Measurements from ENCODE around the gene PPP1R14C.

The PPP1R14C gene

DNA sequence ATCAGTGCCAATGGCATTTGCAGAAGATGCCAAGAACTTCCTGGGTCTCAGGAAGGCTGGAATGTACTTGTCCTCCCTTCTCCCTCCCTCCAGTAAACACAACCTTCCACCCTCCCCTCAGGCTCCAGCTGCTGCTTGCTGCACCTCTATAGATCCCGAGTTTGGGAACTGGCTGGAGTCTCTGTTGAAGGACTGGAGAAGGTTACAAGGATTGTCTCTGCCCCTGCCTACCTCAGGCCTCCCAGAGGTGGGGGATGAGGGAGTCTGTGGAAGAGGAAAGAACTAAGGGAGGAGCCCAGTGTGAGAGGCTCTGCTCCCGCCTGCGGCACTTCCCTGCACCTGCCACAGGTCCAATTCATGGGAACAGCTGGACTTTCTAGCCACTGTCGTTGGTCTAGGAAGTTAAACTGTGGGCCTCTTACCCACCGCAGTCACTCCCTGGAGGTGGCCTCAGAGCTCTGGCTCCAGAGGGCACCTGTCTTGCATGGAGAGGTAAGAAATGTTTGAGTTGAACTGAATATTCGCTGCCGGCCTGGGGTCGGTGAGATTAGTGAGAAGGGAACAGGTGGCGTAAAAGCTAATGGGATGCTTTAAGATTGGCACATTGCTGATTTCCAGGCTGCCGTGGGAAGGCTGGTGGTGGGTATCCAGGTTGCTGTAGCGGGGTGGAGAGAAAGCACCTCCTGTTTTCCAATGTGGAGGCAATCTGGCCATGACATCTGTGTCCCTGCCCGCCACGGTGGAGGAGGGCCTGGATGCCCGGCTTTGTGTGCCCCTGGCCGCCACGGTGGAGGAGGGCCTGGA, 54.3 kb downstream of the PPP1R14C start:
- no peak for DNase-seq

DNA sequence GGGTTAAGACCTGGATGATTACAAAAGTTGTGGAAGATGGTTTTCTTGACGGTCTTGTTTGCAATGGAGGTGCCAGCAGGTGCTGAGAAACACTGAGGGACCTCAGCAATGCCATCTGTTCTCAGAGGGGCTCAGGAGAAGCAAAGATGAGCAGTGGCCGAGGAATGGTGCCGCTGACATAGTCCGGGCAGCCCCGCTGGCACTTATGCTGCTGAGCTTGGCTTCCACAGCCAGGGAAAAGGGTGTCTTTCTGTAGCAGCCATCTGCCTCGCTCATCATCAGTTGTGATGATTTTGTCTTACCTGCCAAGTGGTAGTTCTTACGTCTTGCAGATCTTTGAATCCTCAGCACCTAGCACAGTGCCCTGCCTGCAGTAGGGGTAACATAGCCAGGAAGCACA, 55.7 kb downstream of the PPP1R14C start:
- no peak for DNase-seq

DNA sequence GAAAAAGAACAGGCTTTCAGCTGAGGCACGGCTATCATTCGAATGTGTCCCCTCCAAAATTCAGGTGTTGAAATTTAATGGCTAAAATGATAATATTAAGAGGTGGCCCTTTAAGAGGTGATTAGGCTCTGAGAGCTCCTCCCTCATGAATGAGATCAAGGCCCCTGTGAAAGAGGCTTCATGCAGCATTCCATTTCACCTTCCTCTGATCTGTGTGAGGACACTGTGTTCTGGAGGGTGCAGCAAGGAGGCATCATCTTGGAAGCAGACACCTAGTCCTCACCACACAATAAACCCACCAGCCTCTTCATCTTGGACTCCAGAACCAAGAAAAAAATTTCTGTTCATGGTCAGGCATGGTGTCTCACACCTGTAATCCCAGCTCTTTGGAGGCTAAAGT, 56.4 kb downstream of the PPP1R14C start:
- no peak for DNase-seq

DNA sequence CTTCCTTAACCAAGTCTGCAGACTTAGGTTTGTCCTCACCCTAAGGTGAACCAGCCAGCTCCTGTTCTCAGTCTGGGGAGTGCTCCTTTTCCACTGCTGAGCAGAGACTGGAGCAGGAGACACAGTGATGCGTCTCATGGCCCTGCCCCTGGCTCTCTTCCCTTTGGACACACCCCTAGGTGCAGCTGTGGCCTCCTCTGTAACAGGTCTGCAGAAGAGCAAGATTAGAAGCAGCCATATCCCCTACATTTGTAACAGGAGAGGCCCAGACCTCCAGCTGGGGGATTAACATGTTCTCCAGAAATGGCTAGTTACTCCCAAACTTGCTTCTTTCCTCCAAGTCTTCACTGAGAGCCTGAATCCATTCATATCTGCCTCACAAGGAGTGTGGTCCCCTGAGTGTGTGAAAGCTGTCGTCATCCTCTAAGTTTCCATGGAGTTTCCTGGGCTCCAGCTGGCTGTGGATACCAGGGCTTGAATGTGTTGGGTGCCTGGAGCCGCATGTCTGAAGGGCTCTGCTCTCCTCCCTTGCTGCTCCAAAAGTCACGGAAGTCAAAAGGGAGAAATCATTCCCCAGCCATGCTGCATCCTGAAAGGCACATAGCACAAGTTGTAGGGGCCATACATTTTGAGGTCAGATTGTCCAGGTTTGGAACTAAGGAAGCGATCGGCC, 57.7 kb downstream of the PPP1R14C start:
- DNase-seq = no peak

DNA sequence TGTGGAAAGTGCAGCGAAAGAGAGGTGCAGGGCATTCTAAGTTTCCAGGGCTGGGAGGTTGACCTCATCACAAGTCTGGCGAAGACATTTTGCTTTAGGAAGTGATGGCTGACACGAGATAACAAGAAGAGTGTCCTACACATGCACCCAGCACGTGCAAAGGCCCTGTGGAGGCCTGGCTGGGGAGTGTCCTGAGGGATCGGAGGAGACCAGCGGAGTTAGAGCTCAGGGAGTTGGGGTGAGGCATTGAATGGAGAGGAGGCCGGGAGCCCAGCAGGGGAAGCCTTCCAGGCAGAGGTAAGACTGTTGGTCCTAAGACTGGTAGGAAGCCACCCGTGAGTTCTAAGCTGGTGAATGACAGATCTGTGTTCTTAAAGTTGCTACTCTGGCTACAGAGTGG, 58.4 kb downstream of the PPP1R14C start:
- DNase-seq = no peak

DNA sequence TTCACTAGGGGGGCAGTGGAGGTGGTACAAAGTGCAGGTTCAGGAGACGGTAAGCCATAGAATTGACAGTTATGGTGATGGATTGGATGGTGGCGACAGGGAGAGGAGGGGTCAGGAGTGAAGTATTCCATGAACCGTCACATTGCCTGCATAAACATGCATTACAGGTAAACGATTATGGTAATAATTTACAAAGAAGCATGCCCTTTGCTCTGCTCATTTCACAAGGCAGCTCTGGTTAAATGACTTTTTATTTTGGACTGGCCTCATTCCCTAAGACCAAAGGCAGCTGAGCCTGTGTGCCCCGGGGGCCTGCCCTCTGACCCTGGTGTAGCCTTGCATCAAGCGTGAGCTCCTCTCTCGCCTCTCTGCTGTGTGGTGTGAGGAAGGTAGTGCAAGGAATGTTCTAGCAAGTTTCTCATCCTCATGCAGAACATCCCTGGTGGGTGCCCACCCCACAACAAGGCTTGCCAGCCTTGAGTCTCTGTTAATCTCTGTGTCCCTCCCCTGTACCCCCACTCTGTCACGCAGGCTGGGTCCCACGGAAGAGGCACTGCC, 59.0 kb downstream of the PPP1R14C start:
- no peak for DNase-seq

DNA sequence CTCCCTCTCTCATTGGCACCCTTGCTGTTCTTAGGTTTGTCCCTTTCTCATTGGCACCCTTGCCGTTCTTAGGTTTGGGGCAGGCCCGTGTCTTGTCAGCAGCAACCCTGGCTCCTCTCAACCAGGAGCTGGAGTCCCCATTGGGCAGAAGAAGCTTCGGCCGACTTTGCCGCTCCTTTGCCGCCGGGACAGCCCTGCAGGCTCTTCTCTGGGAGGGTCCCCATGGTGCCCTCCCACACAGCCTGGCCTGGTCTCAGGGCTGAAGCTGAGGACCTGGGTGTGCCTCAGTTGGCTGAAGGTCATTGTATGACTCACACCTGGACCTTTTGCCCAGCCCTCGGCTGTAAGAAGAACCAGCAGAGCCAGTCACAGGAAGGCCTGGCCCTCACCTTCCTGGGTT, 59.6 kb downstream of the PPP1R14C start:
- no peak for DNase-seq

DNA sequence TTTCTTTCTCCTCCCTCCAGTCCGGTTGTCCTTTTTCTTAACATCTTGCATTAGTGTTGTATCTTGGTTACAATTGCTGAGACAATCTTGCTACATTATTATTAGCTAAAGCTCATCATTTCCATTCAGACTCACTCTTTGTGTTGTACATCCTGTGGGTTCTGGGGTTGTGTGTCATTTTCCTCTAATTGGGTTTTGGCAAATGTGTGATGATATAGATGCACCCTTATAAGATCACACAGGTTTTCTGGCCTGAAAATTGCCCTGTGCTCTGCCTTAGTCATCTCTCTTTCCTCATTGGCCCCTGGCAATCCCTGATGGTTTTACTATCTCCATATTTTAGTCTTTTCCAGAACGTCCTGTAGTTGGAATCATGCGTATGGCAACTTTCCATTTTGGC, 60.1 kb downstream of the PPP1R14C start:
- DNase-seq = no peak

DNA sequence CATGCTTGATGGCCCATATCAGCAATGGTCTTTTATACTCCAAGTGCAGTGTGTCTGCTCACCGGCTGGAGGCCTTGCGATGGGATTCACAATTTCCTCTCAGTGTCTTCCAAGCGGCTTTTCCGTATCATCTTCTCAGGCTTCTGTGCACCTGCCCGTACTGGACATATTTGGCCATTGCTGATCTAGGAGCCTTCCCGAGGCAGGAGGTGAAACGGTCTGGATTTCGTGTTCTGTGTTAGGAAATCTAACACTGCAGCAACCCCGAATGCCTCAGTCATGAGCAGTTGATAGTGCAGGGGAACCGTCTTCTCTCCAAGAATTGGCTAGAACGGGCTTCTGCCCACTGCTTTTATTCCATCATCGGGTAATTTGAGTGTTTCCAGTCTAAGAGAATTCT, 60.5 kb downstream of the PPP1R14C start:
- DNase-seq = no peak

DNA sequence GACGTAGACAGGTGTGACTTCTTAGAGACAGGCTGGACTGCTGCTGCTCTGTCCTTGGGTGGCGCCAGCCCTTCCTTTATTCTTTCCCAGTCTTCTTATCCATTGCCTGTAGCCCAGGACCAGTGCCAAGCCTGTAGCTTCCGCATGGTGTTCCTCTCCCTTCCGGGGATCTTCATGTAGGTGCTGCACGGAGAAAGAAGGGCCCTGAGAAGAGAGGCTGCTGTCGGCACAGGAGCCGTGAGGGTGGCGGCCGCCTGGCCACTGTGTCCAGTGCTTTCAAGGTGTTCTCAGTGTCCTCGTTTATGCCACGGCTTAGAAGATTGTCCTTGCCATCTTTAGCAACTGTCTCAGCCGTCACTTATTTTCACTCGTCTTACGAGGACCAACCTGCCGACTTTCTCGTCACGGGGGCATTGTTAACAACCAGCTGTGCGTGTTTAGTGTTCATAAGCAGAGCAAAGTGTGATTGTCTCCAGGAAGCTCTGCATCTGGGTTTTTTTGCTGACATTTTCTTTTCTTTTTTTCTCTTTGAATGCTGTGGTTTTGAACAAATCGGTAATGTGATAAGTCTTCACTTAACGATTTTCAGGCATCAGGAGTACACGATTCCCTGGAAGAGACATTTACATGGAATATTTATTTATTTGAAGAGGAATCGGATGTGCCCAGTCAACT, 61.2 kb downstream of the PPP1R14C start:
- DNase-seq = no peak

DNA sequence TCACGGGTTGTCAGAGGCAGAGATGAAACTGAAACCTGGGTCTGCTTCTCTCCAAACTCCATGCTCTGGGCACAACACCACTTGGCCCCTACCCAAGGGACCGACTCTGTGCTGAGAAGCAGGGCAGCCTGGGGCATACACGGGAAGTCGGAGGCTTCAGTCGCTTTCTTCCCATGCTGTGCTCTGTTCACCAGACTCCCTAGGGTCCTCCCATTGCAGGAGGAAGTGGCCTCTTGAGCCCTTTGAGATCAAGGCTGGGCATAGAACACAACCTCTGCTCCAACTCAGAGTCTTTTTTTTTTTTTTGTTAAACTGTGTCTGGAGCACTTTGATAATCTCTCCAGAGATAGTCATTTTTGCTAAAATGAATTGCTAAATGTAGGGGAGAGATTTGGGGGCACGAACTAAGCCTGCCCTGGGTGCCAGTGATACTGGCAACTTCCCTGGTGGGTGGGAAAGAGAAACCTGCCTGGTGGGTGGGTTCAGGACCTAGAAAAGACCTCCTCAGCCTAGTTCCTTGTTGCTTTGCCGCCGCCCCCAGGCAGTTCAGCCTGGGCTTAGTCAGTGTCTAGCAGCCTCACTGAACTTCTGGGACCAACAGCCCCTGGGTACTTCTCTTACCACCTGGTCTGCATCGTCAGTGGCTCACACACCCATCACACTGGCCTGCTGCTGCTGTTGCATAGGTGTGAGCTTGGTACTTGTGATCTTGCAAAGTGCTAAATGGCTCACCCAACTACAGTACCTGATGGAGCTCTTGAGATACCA, 62.0 kb downstream of the PPP1R14C start:
- no peak for DNase-seq

DNA sequence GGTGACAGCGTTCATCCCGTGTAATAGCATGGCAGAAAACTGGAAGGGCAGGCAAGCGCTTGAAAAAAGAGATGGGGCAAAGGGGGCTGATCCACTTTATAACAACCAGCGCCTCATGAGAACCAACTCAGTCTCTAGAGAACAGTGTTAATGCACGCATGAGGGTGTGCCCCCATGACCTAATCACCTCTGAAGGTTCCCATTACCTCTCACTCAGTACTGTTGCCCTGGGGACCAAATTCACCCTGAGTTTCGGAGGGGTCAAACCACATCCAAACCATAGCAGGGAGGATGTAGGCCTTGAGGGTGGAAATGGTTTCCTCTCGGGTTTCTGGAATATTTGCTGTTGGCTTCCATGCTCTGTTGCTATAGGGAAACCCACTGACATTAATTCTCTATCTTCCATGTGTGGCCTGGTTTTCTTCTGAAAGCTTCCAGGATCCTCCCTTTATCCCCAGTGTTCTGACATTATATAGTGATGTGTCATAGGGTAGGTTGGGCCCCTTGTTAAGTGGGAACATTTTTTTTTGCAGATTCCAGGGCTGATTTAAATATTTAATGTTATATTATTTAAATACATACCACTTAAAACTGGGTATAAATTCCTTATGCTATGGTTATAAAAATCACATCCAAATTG, 65.2 kb downstream of the PPP1R14C start:
- no peak for DNase-seq

DNA sequence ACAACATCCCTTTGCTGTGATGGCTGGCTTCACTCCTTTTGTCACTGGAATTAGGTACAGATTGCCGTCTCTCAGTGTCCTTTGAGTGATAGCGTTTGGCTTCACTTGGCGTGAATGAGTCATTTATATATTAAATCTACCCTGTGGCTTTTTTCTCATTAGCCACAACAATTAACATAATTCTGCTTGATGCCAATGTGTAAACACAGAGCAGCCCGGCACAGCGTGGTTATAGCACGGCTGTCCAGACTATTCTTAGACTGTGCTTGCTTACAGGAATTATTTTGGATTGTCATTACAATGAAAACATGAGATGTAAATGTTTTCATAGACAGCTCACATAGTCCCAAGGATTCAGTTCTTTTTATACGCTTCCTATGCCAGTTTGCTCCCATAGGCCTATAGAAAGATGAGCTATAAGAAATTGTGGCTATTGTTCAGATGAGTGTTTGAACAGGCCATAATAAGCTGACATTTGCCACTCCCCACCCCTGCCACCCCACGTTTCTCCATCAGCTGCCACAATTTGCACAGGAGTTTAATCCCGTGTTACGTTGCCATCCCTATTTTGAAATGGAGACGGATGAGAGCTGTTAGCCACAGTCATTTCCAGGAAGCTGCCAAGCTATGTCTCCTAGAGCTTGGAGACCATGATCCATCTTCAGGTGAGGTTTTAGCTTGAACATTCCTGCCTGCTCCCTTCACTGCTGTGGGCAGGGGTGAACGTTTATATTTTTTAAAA, 65.9 kb downstream of the PPP1R14C start:
- no peak for DNase-seq

DNA sequence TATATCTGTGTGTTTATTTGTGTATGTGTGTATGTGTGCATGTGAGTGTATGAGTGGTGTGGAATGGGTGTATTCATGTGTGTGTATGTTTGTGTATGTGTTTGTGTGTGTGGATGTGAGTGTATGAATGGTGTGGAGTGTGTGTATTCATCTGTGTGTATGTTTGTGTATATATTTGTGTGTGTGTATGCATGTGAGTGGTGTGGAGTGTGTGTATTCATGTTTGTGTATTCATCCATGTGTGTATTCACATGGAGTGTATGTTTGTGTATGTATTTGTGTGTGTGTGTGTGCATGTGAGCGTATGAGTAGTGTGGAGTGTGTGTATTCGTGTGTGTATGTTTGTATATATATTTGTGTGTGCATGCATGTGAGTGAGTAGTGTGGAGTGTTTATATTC, 66.6 kb downstream of the PPP1R14C start:
- no peak for DNase-seq

DNA sequence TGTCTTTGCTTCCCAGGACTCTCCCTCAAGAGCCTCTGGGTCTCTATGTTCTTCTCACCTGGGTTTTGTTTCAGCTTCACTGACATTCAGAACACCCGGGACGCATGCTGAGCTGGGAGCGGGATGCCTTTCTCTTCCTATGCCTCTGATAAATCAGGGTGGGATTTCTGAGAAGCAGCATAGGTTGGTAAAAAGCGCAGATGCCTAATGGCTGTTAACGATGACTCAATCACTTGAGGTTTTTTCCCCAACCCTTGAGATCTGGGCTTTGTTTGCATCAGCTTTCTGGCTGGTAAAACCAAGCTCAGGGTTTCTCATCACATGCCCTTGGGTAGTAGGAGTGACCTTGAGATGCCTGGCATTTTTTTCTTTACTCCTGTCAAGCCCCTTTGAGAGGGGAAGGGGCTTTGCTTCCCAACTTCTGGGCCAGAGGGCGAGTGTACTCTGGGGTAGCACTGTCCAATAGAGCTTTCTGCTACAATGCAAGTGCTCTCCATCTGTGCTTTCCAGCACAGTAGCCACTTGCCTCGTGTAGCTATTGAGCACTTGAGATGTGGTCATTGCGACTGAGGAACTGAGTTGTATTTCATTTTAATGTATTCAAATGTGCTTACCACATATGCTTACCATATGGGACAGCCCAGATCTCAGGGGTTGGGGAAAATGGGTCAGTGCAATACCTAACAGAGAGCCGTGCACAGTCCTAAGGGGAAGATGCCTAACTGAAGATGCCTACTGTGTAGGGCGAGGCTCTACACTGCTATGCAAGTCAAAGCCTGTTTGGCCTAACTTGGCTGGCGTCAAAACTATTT, 69.1 kb downstream of the PPP1R14C start:
- DNase-seq = no peak

DNA sequence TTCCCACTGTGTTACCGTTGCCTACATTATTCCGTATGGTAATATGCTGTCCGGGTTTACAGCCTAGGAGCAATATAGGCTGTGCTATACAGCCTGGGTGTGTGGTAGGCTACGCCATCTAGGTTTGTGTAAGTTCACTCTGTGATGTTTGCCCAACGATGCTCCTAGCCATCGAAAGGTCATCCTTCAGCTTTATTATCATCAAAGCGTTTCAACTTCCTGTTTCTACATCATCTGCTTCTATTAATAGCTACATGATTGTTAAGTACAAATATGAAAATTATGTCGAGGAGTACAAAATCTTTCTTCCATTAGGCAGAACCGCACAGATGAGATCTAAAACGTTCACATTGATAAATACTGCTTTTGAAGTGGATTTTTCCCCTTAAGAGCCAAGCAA, 69.9 kb downstream of the PPP1R14C start:
- no peak for DNase-seq

DNA sequence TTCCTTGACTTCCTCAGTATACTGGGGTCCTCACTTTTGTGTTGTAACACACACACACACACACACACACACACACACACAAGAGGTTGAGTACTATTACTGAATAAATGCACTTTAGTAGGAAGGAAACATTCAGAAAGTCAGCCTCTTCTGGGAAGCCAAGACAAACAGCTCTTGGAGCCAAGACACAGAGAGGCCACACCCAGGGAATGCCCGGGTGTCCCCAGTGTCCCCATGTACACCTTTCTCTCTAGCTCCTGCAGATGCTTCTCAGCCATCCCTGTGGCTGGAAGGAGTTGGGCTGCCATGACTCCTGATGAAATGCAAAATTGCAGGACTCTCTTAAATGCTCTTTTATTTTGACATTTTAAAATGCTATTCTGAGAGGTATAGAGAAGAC, 70.5 kb downstream of the PPP1R14C start:
- DNase-seq = no peak

DNA sequence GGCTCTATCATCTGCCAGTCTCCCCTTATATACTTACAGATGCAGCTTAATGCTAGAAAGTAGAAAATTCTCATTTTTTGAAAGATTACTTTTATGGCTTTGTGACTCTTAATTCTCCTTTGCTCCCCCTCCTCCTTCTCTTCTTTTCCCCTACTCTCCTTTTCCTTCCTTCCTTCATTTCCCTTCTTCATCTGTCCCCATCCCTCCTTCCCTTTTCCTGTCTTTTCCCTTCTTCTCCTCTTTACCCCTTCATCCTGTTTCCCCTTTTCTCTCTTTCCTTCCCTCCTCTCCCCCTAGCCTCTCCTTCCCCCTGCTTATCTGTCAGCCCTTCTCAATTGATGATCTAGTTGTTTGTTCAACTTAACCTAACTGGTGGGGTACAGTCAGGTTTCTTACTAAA, 71.5 kb downstream of the PPP1R14C start:
- no peak for DNase-seq

DNA sequence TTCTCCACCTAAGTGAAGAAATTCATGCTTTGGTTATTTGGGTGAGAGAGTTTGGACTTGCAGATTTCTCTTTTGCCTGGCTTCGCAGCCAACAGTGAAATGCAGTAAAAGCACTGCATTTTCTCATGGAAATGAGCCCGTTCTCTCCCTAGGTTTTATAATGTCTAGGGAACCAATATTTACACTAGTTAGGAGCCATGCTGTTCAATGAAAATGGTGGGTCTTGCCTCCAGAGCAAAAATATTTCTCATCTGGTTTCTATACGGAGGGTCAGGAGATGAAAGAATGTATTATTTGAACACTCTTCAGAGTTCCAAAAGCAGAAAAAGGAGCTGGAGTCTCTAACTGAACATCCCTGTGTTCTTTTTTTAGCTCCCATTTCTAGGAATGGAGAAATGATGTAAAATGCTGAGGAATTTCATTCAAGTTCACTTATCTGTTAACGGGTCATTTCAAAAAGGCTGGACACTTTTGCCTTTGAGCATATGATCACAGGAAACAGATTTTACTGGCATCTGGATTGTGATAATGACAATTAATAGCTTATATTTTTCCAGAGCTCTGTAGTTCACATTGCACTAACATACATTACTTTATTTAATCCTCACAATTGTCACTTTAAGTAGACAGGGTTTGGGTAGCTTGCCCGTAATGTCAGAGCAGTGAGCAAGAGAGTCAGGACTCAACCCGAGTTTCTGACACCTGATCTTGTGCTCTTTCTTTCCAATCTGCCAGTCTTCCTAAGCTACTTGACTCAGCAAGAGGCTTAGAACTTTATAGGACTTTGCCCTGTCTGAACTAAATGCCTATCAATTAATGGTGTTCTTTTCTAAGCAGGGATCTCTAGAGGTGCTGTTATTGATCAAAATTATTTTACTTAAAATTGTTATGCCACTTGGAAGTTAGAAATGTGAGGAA, 78.0 kb downstream of the PPP1R14C start:
- DNase-seq = no peak

DNA sequence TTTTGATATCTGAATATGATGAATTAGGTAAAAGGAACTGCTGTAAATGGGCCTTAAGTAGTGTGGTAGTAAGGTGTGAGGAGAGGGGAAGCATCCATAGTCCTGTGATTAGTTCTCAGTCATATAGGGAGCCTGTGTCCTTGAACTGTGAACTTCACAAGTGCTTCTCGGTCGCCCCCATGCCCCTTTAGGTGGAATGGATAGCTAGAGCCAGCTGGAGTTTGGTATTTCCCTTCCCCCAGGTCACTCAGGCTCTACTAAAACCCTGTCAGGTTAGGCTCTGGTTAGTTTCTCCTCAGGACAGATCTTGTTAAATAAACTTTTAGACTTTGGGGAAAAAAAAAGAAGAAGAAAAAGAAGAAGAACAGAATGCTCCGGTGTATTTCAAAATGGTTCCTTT, 82.0 kb downstream of the PPP1R14C start:
- no peak for DNase-seq

Measured in hippocampal formation (tissue), 2 donors.